Esophagus squamous epithelium (tissue), 5 donors: ENCODE results near the gene ATP11A. TPM values are rescaled to one million over a fixed set of nuclear protein-coding genes. Genes with fewer than 3 reads are reported as not detected.

Experiments
- DNase-seq: peaks from one replicate; lab custom pipeline; 2025; lab: John Stamatoyannopoulos, UW
- H3K27ac ChIP-seq, 4 donors: fragments of 200-600 bp; sonication (generic); one replicate each; pipeline ENCODE4 v1.5.1; 2016 to 2019; ENCODE audit warnings: mild to moderate bottlenecking in 1 of 4
- H3K27me3 ChIP-seq, 4 donors: fragments of 200-600 bp; sonication (generic); 1 replicate in 3 of 4; 2 replicates in 1 of 4; pipeline versions ENCODE4 v1.5.1 to v1.6.0; 2017 to 2021; ENCODE audit warnings: antibody characterized with exemption in 1 of 4
- H3K36me3 ChIP-seq, 3 donors: fragments of 200-600 bp; sonication (generic); one replicate each; pipeline ENCODE4 v1.5.1; 2016 to 2019
- H3K4me1 ChIP-seq, 3 donors: fragments of 200-600 bp; sonication (generic); one replicate each; pipeline ENCODE4 v1.5.1; 2017 to 2019
- H3K4me3 ChIP-seq, 4 donors: fragments of 200-600 bp; sonication (generic); 1 replicate in 3 of 4; 2 replicates in 1 of 4; pipeline ENCODE4 v1.5.1; 2016 to 2019; ENCODE audit warnings: mild to moderate bottlenecking in 2 of 4, moderate library complexity in 1 of 4
- H3K9me3 ChIP-seq, 3 donors: fragments of 200-600 bp; sonication (generic); one replicate each; pipeline ENCODE4 v1.5.1; 2016 to 2019
- CTCF ChIP-seq, 6 experiments: fragments of 450-650 bp in 4 of 6; fragments of 200-600 bp in 2 of 6; sonication (generic) in 2 of 6; IDR thresholded peaks; one replicate each; pipeline ENCODE4 v1.5.1; 2016 to 2019; ENCODE audit warnings: antibody characterized with exemption in 6 of 6, mild to moderate bottlenecking in 4 of 6, moderate library complexity in 4 of 6
- POLR2A ChIP-seq, 4 donors: fragments of 450-650 bp; IDR thresholded peaks; one replicate each; pipeline ENCODE4 v1.6.1; 2017; ENCODE audit warnings: antibody characterized with exemption in 4 of 4, mild to moderate bottlenecking in 4 of 4, moderate library complexity in 3 of 4
- WGBS, 2 donors: methylation state at CpG; one replicate each; pipeline ENCODE4 v1.1.5; 2018; 5-methylcytosine and 5-hydroxymethylcytosine counted together
- intact Hi-C: fragments of 100-400 bp; cut with DNase I; formaldehyde crosslinking; loops from one replicate; pipeline ENCODE4 v1.15.0; 2022
- total RNA-seq, 4 donors: library from RNA; depleted of rRNA; stranded (reverse); fragments of >200 nt; gene quantifications; one replicate each; pipeline ENCODE4 v1.1.0, GENCODE V29; 2016
- donor health status: DM: yes; HTN: yes; CAD: no.

Gene ATP11A
- total RNA-seq, 4 donors from 2014 or later, result 9.6 to 20.0 (median 16.1) TPM

- peak overlapping the region in 1 of 4 donors; percentile 10 for H3K27ac ChIP-seq
- intact Hi-C loops, result no loop called here
- no peaks in the 10 kb centered on the region for H3K36me3 ChIP-seq
- WGBS, 2 donors, result 86 to 87% methylated on average over 11 to 16 of the region's 21 CpGs
- no peaks in the 10 kb centered on the region for H3K27me3 ChIP-seq
- TF ChIP-seq POLR2A (IDR thresholded peaks at IDR 0.05) (no peak), CTCF (IDR thresholded peaks at IDR 0.05) (no peak)
- no peak overlapping the region for H3K4me3 ChIP-seq
- H3K9me3 ChIP-seq, result no peaks in the 10 kb centered on the region
- DNase-seq, result no peak
- H3K4me1 ChIP-seq, result peaks cover 0 to 27% (median 4%) of the 10 kb centered on the region in 3 donors
These were observed 72.2 kb downstream of the ATP11A start for GRCh38 chr13:112761701-112762689.

- Histone ChIP-seq H3K9me3 (no peaks in the 10 kb centered on the region), H3K27me3 (no peaks in the 10 kb centered on the region), H3K27ac (no peak overlapping the region), H3K36me3 (no peaks in the 10 kb centered on the region), H3K4me3 (no peak overlapping the region), H3K4me1 (peaks cover 0 to 27% (median 4%) of the 10 kb centered on the region in 3 donors)
- TF ChIP-seq POLR2A (IDR thresholded peaks at IDR 0.05), result no peak
- no peak for TF ChIP-seq CTCF (IDR thresholded peaks at IDR 0.05)
- DNase-seq, result no peak
- intact Hi-C loops, result no loop called here
- 94% methylated on average over 19 of the region's 19 CpGs for WGBS, 2 donors
These were observed 72.8 kb downstream of the ATP11A start for GRCh38 chr13:112762690-112763080.

- Histone ChIP-seq H3K36me3 (no peaks in the 10 kb centered on the region), H3K27ac (no peak overlapping the region), H3K4me1 (peaks cover 0 to 34% (median 4%) of the 10 kb centered on the region in 3 donors), H3K4me3 (no peak overlapping the region), H3K9me3 (no peaks in the 10 kb centered on the region), H3K27me3 (no peaks in the 10 kb centered on the region)
- DNase-seq, result no peak
- TF ChIP-seq POLR2A (IDR thresholded peaks at IDR 0.05), result no peak
- no peak for TF ChIP-seq CTCF (IDR thresholded peaks at IDR 0.05)
- intact Hi-C loops, result no loop called here
- 92 to 97% methylated on average over 8 to 10 of the region's 11 CpGs for WGBS, 2 donors
These were observed 74.2 kb downstream of the ATP11A start for GRCh38 chr13:112764028-112764427.

- H3K27me3 ChIP-seq, result no peaks in the 10 kb centered on the region
- intact Hi-C loops, result no loop called here
- TF ChIP-seq POLR2A (IDR thresholded peaks at IDR 0.05) (no peak), CTCF (IDR thresholded peaks at IDR 0.05) (no peak)
- H3K27ac ChIP-seq, result no peak overlapping the region
- no peak overlapping the region for H3K4me3 ChIP-seq
- H3K4me1 ChIP-seq, result peaks cover 0 to 37% (median 1%) of the 10 kb centered on the region in 3 donors
- H3K36me3 ChIP-seq, result no peaks in the 10 kb centered on the region
- H3K9me3 ChIP-seq, result no peaks in the 10 kb centered on the region
- 68 to 78% methylated on average over 7 to 9 of the region's 23 CpGs for WGBS, 2 donors
- DNase-seq, result no peak
These were observed 75.2 kb downstream of the ATP11A start for GRCh38 chr13:112764864-112765561.

GRCh38 chr13:112765731-112766130, 75.9 kb downstream of the ATP11A start:
- 94% methylated on average over 21 of the region's 24 CpGs for WGBS, 2 donors
- no peaks in the 10 kb centered on the region for H3K9me3 ChIP-seq
- TF ChIP-seq CTCF (IDR thresholded peaks at IDR 0.05) (no peak), POLR2A (IDR thresholded peaks at IDR 0.05) (no peak)
- DNase-seq, result no peak
- H3K27ac ChIP-seq, result no peak overlapping the region
- H3K4me3 ChIP-seq, result no peak overlapping the region
- H3K36me3 ChIP-seq, result no peaks in the 10 kb centered on the region
- no peaks in the 10 kb centered on the region for H3K27me3 ChIP-seq
- peaks cover 0 to 29% (median 0%) of the 10 kb centered on the region in 3 donors for H3K4me1 ChIP-seq
- intact Hi-C loops, result no loop called here
